CD4-positive, alpha-beta T cell treated with Interleukin-6 for 4 hours (primary cell): ENCODE results near the gene HMCN2.

Source experiments
- DNase-seq: peaks from one replicate; pipeline ENCODE4 v3.0.0-alpha.2; 2020; ENCODE audit warnings: mixed read lengths

HMCN2 gene, protein sequence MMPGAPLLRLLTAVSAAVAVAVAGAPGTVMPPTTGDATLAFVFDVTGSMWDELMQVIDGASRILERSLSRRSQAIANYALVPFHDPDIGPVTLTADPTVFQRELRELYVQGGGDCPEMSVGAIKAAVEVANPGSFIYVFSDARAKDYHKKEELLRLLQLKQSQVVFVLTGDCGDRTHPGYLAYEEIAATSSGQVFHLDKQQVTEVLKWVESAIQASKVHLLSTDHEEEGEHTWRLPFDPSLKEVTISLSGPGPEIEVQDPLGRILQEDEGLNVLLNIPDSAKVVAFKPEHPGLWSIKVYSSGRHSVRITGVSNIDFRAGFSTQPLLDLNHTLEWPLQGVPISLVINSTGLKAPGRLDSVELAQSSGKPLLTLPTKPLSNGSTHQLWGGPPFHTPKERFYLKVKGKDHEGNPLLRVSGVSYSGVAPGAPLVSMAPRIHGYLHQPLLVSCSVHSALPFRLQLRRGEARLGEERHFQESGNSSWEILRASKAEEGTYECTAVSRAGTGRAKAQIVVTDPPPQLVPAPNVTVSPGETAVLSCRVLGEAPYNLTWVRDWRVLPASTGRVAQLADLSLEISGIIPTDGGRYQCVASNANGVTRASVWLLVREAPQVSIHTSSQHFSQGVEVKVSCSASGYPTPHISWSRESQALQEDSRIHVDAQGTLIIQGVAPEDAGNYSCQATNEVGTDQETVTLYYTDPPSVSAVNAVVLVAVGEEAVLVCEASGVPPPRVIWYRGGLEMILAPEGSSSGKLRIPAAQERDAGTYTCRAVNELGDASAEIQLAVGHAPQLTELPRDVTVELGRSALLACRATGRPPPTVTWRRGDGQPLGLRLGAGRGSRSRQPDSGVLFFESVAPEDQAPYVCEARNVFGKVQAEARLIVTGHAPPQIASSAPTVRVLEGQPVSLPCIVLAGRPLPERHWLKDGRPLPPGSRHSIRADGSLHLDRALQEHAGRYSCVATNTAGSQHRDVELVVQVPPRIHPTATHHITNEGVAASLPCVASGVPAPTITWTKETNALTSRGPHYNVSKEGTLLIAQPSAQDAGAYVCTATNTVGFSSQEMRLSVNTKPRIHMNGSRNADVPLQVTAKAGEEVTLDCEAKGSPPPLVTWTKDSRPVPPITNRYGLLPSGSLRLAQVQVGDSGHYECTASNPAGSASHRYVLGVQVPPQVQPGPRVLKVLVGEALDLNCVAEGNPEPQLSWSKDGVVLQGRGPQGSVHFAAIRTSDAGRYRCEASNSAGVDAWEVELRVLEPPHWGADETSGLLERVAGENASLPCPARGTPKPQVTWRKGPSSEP (N-terminal part only)

DNA sequence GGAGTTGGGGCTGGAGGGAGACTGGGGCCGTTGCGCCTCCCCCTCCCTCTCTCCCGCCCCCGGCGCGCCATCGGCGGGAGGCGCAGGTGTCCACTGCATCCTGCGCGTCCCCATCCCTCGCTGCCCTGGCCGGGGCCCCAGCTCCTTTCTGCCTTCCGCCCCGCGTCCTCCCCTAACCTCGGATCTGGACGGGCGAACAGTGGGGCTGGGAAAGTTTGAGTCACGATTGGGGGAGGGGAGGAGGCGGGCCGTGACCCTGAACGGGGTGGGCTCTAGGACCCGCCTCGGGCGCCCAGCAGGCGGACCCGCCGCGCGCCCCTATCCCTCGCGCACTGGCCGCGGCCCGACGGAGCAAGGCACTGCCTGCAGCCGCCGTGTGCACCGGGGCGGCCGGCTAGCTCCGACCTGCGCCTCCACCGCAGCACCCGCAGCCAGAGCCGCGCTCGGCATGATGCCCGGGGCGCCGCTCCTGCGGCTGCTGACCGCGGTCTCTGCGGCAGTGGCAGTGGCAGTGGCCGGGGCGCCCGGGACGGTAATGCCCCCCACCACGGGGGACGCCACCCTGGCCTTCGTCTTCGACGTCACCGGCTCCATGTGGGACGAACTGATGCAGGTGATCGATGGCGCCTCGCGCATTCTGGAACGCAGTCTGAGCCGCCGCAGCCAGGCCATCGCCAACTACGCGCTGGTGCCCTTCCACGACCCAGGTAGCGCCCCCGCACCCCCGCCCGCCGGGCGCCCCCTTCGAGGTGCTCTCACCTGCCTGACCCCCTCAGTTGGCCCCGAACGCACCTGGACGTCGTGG lies at the start of gene HMCN2:
Gene HMCN2, plus strand, starts transcription at position 330 of the 805 bp plus-strand sequence. Its CDS starts 119 bp downstream, at position 449.
- no peak for DNase-seq

DNA sequence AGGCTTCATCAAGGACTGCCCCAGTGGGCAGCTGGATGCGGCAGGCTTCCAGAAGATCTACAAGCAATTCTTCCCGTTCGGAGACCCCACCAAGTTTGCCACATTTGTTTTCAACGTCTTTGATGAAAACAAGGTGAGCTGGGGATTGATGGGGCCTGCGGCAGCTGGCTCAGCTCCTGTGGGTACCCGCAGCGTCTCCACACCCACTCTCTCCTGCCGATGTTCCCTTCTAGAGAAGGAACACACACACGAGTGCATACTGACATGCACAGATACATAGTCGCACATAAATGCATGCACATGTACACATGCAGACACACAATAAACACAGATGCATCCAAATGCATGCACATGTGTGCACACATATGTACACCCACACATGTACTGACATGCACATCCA lies 47.7 kb upstream of the HMCN2 start:
- DNase-seq: no peak

DNA sequence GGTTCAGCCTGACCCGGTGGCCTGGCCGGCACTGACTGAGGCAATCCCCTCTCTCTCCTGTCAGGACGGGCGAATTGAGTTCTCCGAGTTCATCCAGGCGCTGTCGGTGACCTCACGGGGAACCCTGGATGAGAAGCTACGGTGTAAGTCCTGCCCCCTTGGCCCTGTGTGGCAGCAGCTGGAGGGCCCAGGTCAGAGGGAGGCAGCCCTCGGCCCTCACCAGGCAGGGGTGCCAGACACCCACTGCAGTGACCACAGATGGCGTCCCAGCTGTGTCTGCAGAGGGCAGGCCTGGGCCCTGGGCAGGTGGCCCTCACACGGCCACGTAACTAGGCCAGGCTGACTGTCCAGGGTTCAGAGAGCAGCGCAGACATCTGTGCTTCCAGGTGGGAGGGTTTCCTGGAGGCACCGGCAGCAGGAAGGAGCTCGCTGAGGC lies 45.9 kb upstream of the HMCN2 start:
- DNase-seq: no peak

DNA sequence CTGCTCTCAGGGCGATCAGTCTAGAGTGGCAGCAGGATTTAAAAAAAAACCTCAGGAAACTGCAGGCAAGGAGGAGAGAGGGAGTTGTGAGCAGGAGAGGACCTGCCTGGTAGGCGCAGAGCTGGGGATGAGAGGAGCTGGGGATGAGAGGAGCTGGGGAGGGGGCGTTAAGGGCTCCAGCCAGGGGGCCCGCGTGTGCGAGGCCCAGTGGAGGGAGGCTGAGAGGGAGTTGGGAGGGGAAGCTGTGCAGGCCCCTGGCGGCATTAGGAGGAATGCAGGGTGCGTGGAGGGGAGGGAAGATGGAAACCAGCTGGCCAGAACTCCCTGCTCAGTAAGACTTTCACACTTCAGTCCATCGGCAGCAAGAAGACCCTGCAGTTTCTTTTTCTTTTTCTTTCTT lies 45.2 kb upstream of the HMCN2 start:
- no peak for DNase-seq

DNA sequence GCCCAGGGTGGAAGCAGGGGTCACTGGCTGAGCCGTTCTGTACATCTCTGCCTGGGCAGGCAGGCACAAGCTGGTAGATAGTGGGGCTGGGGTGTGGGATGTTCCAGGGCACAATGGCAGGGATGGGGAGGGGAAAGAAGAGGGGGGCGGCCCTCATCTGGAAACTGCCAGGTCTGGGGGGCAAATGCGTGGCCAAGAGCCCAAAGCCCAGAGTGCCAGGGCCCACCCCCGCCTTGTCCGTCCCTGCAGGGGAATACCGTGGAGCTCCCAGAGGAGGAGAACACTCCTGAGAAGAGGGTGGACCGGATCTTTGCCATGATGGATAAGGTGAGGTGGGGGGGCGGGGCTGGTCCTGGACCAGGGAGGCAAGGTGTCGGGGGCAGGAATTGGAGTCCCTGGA lies 42.7 kb upstream of the HMCN2 start:
- no peak for DNase-seq

DNA sequence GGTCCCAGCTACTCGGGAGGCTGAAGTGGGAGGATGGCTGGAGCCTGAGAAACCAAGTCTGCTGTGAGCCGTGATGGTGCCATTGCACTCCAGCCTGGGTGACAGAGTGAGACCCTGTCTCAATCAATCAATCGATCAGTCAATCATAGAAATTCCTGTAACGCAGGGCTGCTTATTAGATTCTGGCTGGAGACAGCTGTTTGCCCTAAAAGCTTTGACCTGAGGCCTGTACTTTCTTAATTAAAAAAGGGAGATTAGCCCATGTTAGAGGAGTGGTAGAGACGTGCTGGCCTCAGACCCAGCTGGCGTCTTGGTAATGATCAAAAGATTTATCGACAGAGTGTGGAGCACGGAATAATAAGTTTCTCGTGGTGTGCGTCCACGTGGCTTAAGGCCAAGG lies 40.5 kb upstream of the HMCN2 start:
- DNase-seq: no peak

DNA sequence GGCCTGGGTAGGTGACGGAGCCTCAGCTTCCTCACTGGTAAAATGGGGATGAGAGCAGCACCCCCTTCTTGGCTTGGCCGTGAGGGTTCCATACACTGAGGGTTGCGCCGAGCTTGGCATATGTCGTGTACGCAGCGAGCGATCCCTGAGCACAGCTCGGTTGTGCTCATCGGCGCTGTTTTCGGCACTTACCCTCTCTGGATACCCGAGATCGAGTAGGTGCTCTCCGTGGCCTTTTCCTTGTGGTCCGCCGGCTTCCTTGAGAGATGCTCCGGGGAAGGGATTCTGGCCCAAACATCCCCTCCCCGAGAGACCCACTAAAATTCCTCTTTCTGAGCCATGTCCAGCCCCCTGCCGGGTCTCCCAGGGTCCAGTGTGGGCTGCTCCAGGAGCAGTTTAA lies 40.0 kb upstream of the HMCN2 start:
- no peak for DNase-seq

DNA sequence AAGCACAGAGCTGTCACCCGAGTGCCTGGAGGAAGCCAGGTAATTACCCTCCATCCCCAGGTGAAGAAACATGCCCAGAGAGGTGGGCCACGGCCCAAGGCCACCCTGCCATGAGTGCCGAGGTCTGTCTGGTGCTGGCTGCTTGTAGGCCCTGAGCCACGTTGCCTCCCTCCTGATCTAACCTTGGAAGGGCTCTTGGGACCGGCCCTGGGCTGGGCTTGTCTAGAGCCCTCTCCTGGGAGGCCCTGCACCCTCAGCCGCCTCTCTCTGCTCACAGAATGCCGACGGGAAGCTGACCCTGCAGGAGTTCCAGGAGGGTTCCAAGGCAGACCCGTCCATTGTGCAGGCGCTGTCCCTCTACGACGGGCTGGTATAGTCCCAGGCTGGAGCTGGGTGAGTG lies 39.4 kb upstream of the HMCN2 start:
- no peak for DNase-seq

DNA sequence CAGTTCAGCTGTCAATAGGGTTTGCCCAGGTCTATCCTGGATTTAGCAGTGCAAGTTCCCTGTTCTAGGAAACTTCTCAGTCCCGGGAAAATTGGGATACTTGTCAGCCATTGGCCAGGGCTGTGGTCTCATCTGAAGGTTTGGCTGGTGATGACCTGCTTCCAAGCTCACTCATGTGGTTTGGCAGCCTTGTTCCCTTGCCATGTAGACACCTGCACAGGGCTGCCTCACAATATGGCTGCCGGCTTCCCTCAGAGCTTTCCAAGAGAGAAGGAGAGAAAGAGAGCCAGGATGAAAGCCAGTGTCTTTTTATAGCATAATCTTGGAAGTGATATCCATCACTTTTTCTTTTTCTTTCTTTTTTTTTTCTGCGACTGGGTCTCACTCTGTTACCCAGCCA lies 37.7 kb upstream of the HMCN2 start:
- DNase-seq: no peak

DNA sequence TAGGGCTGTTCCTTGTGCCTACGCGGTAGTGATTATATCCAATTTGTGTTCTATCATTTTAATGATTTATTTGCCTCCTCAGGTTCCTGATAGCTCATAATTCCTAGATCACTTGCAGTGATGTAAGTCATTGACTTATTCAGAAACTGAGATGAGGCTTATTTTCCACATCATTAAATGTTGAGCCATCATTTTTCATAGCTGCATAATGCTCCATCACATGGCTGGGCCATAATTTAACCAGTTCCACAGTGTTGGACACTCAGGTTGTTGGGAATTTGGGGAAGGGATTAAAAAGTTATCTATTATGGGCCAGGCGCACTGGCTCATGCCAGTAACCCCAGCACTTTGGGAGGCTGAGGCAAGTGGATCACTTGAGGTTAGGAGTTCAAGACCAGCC lies 35.8 kb upstream of the HMCN2 start:
- DNase-seq: no peak

DNA sequence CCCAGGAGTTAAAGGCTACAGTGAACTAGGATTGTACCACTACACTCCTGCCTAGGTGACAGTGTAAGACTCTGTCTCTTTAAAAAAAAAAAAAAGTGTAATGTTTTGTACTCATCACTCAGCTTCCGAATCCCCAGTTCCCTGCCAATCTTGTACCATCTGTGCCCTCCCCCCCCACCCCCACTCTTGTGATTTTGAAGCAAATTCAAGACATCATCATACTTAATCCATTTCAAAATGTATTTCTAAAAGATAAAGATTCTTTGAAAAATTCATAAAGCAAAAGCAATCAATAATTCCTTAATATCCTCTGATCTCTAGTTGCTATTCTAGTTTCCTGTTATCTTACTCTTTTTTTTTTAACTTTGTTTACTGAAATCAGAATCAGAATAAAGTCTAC lies 34.9 kb upstream of the HMCN2 start:
- no peak for DNase-seq

DNA sequence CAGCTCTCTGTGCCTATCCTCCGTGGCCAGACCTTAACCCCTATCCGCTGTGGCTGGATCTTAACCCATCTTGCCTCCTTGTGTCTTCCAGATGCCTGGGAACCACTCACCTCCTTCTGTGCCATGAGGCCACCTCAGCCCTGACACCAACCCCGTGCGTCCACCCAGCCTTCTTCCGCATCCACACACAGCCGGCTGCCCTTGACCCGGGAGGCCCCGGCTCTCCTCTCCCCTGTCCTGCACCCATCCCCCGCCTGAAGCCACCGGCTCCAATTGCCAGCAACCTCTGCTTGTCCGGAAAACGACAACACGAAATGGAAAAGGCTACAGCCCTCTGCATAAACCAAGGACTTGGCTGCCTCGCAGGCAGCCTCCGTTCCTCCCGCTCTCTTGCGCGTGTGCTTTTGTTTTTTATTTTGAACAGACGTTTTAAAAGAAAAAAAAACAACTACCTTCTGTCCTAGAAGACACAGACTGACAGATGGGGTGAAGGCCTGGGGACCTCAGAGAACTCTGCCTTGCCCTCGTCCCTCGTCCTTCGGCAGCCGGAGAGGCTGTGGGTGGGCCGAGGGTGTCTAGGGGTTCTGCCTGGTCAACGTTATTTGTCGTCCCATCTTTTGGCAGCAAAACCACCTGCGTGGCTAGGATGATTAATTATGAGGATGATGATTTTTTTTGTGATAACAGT lies 32.5 kb upstream of the HMCN2 start:
- no peak for DNase-seq

DNA sequence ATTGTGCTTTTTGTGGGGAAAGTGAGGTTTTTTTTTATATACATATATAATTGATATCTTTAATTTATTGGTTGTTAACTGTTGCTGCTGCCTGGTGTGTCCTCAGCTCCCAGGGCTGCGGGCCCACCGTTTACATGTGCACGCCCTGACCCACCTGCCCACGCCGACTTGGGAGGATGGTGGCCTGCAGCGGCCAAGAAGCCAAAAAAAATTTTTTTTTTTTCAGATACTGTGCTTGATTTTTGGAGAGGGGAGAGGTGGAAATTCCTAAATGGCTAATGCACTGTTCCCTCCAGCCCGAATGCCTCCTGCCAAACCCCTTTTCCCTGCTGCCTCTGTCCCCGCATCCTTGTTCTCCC lies 32.0 kb upstream of the HMCN2 start:
- no peak for DNase-seq

DNA sequence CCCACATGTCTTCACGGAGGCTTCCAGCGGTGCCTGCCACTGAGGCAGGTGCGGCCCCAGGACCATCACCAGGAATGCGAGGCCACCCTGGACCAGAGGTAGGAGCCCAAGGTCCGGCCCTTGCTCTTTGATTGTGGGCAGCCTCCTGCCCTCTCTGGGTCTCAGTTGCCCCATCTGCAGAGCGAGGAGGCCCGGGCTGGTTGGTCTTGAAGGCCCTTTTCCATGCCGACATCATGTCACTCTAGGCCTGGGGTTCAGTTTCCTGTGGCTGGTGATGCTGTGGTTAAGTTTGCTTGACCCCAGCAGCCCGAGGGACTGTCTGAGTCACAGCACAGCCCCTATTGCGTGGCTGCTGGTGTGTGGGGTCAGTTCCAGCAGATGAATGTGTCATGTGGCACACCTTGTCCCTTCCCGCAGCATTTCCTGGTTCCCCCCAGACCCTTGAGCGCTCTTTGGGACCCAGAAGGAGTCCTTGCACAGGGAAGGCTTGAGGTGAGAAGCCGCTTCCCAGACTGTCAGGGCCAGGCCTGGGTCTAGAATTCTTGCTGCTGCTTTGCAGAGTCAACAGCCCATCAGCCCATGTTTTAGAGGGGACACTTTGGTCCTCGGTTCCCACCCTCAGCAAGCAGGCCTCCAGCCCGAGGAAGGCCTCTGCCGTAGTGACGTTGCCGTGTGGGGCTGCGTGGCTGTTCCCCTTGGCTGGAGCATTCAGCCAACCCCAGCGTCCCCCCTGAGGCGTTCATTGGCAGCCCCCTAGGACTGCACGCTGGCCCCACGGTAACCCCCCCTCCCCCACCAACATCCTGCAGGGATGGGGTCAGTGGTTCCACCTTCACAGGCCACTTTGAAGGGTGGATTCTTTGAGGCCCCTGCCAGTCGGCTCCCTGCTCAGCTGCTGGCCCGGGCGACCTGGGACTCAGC lies 31.0 kb upstream of the HMCN2 start:
- DNase-seq: no peak

DNA sequence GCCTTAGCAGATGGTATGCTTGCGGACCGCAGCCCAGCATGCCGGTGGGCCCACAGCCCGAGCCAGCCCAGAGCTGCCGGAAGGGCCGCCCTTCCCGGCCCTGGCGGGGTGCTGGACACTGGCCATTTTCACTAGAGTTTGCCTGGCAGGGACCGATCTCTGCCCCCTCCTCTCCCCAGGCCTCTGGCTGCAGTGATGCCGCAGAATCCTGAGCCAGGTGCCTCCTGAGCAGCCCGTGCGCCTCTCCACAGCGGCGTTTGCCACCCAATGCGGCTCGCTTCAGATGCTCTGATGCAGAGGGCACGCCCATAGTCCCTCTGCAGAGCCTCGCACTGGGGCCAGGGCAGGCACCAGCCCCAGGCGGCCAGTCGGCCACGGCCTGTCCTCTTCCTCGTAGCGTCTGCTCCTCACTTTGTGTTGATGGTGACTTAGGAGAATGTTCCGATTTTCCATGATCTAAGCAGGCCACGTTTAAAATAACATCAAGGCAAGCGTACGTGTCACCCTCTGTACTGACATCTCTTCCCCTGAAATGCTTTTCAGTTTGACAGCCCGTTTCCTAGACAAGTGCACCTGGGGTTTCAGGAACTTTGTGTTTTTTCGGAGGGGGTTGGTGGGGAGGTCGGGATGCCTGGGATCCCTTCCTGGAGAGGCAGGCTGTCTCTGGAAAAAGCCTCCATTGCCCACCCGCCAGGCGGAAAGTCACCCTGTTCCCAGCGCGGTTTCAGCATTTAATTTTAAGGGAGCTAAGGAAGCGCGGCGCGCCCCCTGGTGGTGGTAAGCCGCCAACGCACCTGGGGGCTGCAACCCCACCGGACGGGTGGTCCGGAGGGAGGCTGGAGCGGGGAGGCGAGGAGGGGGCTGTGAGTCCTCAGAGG lies 29.8 kb upstream of the HMCN2 start:
- peak; percentile 78 for DNase-seq

DNA sequence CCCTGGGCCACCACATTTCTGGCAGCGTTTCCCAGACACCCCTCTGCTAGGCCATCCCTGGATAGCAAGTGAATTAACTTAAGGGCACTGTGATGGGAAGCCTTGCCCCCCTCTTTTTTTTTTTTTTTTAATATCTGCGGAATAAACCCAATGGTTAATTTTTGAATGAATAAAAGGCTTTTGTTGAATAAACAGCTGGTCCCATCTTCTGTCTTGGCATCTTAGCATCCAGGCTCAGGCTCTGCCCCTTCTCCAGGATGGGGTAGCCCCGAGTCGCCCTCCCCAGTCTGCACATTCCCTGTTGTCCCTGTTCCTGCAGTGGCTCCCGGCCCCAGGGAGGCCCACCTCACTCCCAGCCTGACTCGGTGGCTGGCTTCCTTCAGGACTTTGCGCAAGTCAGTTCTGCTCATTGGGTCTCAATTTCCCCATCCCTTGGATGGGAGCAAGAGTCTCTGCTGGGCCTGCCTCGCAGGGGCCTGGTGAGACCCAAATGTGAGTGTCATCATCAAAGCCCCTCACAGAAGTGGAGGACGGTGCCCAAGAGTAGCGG lies 29.0 kb upstream of the HMCN2 start:
- no peak for DNase-seq

DNA sequence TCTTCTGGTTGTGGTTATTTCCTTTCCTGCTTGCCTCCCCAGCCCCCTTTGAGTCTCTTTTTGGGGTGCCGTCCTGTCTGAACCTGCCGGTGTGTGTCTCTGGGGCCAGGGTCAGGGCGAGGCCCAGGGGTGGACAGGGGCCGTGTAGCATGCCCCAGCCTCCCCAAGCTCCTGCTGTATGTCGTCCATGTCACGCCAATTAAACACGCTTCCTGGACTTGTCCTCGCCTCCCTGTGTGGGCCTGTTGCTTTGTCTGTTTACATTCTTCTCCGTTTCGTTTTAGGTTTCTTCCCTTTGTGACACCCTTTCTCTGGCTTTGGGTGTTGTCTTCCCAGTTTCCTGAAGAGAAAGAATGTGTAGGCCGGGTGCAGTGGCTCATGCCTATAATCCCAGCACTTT lies 28.5 kb upstream of the HMCN2 start:
- DNase-seq: no peak

DNA sequence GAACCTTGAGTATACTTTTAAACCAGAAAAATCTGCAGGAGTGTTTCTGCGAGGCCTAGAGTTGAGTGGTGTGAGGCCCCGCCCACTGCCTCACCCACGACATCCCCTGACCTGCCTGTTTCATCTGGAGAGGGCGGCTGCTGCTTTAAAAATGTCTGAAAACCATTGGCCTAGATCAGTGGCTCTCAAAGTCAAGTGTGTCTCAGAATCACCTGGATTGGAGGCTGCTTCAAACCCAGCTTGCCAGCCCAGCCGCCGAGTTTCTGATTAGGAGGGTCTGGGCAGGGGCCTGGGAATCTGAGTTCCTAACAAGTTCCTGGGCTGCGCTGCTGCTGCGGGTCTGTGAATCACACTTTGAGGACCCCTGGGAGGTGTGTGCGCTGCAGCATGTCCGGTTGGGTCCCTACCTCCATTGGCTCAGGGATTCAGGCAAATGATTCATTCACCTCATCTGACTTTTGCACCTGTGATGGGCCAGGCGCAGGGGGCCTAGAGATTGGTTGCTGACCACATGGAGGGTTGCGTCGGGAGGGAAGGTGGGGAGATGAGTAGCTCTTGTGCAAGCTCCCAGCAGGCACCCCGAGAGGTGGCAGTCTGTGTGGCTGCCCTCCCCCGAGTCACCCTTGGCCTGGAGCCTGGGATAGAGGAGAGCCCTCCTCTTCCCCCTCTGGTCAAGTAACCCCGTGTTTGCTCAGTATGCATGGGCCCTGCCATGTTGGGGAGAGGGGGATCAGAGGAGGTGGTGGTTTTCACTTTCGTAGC lies 27.6 kb upstream of the HMCN2 start:
- DNase-seq: no peak

DNA sequence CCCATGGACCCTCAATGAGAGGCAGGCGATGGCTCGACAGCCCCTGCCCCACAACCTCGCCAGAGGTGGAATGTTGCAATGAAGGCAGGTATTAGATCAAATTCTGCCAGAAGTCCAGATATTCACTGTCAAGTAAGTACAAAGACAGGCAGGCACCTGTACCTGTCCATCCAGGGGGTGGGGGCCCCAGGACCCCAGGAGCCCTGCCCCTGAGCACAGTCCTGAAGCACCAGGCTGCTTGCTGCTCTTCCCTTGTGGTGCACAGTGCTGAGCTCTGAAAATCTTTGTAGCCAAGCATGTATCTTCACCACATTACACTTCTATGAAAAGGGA lies 26.2 kb upstream of the HMCN2 start:
- no peak for DNase-seq
